GM18502 (cell line): ENCODE results near the gene CCDC184.
"Not testable (repeated sequence)": the region's sequence is repeated elsewhere in the genome, so short reads cannot be mapped to it uniquely, and the experiment has no call there.

Source experiments
- ATAC-seq: cut with Tn5 transposase; IDR thresholded peaks from one replicate; pipeline ENCODE4 v1.9.1; 2021; ENCODE audit warnings: mild to moderate bottlenecking; ENCODE audit not compliant: unreplicated experiment, poor library complexity

CCDC184 gene

DNA sequence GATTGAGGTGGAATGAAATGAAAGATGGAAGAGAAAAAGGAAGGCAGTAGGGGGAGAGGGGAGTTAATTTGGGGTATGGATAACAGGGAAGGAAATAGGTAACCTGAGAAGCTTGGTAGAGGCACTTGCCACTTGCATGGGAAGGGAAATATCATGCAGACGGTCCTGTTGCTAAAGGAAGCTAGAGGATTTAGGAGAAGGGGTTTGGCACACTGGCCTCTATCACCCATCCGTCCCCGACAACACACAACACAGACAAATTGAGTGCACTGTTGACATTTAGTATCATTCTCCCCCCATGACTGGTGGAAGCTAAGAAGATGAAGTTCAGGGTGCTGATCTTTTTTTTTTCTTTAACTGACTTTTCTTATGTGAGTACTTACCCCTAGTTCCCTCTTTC is 17.6 kb downstream of the CCDC184 start:
- ATAC-seq = no peak

DNA sequence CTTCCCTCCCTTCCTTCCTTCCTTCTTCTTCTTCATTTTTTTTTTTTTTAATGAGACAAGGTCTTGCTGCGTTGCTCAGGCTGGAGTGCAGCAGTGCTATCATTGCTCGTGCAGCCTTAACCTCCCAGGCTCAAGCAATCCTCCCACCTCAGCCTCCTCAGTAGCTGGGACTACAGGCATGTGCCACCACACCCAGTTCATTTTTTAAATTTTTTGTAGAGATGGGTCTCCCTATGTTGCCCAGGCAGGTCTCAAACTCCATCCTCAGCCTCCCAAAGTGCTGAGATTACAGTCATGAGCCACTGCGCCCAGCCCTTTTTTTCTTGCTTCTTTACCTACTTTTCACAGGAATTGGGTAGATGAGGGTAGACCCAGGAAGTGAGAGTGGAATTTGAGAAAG is 18.1 kb downstream of the CCDC184 start:
- no peak for ATAC-seq

GRCh38 chr12:48202766-48203165 is 19.3 kb downstream of the CCDC184 start:
- ATAC-seq = no peak

DNA sequence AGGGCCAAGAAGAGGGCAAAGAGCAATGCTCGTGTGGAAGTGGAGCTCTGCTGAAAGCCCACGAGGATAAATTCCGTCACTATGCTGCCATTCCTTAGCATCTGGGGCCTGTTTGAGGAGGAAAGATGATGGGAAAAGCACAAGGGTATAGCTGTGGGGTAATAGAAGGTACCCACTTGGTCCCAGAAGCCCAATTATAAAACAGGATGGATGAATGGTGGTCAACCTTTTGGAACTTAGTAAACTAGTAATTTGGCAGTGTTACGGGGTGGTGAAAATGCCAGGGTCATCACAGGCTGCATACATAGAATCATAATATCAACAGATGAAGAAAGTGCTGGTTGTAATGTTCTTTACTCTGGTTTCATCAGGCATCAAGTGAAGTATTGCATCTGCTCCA is 19.7 kb downstream of the CCDC184 start, which contains the start of gene OR10AD1:
OR10AD1 (minus strand) TSS at position 101 of the 400 bp plus-strand sequence; CDS start at position 101, 0 bp downstream.
- ATAC-seq = no peak

DNA sequence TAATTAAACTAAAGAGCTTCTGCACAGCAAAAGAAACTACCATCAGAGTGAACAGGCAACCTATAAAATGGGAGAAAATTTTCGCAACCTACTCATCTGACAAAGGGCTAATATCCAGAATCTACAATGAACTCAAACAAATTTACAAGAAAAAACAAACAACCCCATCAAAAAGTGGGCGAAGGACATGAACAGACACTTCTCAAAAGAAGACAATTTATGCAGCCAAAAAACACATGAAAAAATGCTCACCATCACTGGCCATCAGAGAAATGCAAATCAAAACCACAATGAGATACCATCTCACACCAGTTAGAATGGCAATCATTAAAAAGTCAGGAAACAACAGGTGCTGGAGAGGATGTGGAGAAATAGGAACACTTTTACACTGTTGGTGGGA is 26.1 kb downstream of the CCDC184 start:
- not testable (repeated sequence) for ATAC-seq

DNA sequence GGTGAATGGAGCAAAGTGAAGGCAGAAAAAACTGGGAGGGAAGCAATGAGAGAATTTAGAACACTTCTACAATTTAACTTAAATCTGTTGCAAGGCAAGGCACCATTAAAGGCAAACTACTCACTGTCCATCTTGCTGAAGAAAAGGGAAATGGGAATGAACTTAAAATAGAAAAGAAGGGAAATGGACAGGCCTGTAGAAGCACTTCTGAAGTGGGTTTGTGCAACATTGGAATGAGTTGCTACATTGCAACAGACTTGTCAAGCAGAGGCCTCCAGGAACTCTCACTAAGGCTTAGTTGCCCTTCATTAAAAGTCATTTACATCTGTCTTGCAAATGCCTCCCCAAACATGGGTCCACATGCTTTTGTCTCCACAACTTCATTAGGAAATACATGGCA is 33.3 kb downstream of the CCDC184 start:
- no peak for ATAC-seq

GRCh38 chr12:48219631-48220030 is 36.2 kb downstream of the CCDC184 start:
- ATAC-seq = no peak

GRCh38 chr12:48220701-48221100 is 37.3 kb downstream of the CCDC184 start:
- ATAC-seq = no peak

GRCh38 chr12:48221645-48222044 is 38.2 kb downstream of the CCDC184 start:
- no peak for ATAC-seq

DNA sequence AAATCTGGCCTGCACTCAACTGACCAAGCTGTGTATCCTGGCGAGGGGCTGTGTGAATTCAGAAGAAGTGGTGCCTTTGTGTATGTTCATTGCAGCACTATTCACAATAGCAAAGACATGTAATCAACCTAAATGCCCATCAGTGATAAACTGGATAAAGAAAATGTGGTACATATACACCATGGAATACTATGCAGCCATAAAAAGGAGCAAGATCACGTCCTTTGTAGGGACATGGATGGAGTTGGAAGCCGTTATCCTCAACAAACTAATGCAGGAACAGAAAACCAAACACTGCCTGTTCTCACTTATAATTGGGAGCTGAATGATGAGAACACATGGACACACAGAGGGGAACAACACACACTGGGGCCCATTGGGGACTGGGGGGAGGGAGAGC is 41.1 kb downstream of the CCDC184 start:
- ATAC-seq = not testable (repeated sequence)

- not testable (repeated sequence) for ATAC-seq
These were observed 47.9 kb downstream of the CCDC184 start for GRCh38 chr12:48231169-48231958.
